NCI-H187 treated with DMSO at 0.1 percent for 48 hours (cell line): ENCODE results near the gene SOX1.
A peak's percentile ranks its signal among the peaks of the same experiment; 100 is the strongest.

Experiments used
- DNase-seq: peaks from one replicate; lab custom pipeline; 2025; lab: John Stamatoyannopoulos, UW

SOX1 gene

DNA sequence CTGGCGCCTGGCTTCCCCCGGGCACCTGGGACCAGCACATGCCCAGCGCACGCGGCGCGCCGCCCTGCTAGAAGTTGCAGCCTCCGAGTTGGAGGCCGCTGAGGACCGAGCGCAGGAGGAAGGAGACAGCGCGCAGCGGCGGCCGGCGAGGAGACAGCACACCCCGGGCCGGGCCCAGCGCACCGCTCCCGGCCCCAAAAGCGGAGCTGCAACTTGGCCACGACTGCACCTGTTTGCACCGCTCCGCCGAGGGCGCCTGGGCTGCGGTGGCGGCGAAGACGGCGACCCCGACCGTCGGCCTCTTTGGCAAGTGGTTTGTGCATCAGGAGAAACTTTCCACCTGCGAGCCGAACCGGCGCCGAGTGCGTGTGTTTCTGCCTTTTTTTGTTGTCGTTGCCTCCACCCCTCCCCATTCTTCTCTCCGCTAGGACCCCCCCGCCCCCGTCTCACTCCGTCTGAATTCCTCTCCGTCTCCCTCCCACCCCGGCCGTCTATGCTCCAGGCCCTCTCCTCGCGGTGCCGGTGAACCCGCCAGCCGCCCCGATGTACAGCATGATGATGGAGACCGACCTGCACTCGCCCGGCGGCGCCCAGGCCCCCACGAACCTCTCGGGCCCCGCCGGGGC lies at the start of gene SOX1:
Gene SOX1 (plus strand): TSS at position 34 of the 626 bp plus-strand sequence. CDS start 510 bp downstream, at position 544.
- no peak for DNase-seq

DNA sequence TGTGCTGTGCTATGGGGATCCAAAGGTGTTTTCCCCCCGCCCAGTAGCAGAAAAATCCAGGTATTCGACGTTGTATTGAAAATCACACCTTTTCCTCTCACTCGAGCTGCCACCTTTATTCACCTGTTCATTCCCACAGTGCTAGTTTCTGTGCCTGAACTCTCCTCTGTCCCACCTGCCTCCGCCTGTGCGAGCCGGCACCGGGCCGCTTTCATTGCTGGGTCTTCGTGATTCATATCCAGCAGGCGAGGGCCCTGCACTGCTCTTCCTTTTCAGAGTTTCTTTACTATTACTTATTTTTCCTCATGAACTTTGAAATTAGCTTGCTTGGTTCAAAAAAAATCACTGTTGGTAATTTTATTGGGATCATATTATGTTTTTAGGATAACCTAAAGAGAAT lies 42.4 kb upstream of the SOX1 start:
- no peak for DNase-seq

DNA sequence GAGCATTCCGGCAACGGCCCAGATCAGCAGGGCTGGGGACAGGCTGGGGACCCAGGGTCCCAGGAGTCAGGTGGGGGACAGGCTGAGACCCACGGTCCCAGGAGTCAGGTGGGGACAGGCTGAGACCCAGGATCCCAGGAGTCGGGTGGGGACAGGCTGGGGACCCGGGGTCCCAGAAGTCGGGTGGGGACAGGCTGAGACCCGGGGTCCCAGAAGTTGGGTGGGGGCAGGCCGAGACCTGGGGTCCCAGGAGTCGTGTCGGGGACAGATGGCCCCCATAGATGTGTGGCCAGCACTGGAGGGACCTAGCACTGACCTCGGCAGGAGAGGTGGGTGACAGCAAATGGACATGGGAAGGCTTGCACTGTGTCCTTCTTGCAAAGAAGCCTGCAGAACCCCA lies 39.7 kb upstream of the SOX1 start:
- no peak for DNase-seq

DNA sequence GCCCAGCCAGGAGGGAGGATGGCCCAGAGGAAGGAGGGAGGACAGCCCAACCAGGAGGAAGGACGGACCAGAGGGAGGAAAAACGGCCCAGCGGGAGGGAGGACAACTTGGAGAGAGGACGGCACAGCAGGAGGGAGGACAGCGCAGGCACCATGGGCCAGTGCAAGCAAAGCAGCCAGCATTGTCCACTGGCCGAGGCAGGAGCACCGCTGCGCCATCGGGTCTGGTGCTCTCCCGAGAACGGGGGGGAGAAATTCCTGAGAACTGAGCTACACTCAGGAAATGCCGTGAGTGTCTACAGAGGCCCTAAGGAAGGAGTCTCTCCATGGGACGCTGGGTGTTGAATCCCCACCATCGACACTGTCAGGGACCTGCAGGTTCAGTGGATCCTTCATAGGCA lies 38.5 kb upstream of the SOX1 start:
- DNase-seq = no peak

DNA sequence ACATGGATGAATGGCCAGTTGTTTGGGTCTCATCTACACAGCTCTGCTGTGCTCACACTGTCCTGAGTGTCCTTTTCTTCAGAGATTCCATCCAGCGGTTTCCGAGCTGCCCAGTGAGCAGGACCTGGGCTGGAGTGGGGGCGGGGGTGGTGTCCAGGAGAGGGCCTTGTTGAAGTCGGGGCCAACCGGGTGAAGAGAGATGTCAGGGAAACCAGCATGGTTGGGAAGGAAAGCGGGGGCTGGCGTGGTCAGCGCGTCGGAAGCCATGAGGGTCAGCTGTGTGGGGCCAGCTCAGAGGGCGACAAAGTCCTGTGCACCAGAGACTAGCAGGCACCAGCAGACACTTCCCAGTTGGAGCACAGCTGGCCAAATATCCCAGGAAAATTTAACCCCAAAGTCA lies 37.8 kb upstream of the SOX1 start:
- DNase-seq = no peak

DNA sequence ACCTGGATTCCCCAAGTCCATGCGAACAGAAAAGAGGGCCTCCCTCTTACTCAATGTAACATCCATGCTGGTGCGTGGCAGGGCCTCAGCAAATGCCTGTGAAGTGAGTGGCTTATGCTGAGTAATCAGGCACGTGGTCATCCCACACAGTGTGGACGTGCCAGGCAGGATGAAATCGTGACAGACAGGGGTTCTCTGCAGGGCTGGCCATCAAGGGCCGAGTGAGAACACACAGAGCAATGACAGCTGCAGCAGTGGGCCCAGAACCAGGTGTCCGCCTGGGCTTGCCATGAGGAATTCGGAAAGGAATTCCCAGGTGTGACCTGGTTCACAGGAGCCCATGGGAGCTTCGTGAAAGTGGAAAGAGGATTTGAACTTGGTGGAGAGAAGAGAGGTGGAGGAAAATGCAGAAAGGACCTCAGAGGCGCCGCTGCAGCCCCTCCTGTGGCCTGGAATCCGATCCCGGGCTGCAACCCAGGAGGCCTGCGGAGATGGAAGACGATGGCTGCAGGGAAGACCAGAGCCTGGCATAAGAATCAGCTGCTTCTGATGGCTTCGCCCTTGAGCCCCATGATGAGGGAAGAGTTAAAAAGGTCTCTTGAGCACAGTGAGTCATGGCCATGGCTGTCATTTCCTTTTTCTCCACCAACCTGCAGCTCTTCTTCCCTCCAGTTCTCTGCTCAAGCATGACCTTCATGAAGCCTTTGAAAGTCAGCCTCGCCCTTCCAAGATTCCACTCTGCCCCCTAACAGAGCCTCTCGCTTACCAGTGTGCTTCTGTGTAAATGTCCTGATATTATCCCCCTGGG lies 34.6 kb upstream of the SOX1 start:
- no peak for DNase-seq

DNA sequence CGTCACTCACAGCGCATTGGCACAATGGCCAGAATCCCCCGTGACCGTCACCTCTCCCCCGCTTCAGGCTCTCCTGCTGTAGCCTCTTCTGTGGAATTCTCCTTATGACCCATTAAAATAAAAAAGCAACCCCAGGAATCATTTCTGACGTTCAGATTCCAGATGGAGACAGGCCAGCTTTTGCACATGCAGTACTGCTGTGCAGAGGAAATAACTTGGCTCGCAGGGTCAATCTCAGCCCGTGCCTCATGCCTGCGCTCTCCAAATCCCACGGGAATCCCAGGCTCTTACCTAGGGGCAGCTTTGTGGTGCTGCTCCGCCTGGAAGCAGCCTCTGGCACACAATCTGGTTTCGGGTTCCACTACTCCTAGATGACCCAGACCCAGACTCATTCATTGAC lies 32.7 kb upstream of the SOX1 start:
- DNase-seq = peak; percentile 35

DNA sequence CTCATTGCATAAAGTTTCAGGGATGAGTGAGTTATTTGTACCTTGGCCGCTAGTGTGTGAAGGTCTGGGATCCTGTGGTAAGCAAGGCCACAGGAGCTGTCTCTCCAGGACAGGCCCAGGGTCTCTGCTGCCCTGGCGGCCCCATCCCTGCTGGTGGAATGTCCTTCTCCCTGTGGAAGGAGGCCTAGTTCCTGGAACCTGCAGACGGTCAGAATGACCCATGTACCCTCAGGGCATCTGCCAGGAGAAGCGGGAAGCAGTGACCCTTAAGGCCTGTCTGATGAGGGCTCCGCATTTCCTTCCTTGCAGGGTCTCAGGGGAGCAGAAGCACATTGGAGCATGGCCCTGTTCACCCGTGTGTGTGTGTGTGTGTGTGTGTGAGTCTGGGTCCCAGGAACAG lies 32.1 kb upstream of the SOX1 start:
- DNase-seq = no peak

DNA sequence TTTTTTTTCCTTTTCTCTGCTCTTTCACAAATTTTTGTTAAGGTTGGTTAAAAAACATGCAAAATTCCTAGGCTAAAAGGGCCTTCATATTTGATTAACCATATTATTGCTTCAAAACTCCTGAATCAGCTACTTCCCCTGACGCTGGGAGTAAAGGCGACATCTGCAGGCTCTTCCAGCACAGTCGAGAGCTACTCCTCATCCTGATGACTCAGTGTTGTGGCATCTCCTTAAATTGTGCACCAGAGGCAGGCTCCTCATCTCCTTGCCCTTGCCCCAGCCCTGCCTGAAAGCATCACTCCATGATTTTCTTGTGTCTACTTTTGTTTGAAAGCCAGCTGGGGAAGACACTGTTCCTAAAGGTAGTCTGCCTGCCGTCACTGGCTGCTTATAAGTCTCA lies 24.5 kb upstream of the SOX1 start:
- no peak for DNase-seq

DNA sequence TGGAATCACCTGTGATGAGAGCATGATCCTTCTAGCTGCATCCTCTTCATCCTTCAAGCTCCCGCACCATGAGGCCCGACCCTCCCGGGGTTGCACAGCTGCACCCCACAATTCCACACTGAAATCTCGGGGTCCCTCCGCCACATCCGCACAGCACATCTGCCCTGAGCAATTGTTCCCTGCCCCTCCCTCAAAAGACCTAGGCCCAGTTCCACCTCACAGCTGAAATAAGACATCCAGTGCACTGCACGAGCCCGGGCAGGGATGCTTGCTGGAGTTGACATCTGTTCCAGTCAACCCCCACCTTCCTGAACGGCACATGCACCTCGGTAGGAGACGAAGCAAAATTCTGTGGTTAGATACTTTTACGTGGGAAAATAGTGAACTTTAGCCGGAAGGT lies 14.7 kb upstream of the SOX1 start:
- no peak for DNase-seq

DNA sequence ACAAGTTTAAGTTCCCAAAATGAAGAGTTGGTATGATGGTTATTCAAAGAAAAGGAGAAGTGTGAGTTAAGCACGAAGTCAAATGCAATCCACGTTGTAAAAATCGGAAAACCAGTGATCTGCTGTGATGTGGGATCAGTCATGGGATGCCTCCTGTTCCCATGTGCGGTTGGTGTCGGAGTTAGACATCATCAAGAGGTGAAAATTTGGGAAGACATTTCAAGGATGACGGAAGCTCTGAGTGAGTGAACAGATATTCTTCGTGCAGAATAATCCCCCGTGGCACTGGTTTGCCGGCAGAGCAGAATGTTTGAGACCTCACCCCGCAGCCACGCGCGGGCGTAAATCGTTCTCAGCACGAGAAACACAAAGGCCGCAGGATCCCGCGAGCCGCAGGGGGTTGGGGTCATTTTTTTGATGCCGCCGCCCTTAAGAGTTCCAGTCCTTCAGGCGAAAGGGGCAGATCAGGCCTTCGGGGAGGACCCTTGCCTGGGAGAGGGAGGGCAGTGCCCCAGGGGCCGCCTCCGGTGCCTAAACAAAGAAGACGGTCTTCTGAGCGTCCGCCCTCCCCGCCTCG lies 13.7 kb upstream of the SOX1 start:
- DNase-seq = no peak

DNA sequence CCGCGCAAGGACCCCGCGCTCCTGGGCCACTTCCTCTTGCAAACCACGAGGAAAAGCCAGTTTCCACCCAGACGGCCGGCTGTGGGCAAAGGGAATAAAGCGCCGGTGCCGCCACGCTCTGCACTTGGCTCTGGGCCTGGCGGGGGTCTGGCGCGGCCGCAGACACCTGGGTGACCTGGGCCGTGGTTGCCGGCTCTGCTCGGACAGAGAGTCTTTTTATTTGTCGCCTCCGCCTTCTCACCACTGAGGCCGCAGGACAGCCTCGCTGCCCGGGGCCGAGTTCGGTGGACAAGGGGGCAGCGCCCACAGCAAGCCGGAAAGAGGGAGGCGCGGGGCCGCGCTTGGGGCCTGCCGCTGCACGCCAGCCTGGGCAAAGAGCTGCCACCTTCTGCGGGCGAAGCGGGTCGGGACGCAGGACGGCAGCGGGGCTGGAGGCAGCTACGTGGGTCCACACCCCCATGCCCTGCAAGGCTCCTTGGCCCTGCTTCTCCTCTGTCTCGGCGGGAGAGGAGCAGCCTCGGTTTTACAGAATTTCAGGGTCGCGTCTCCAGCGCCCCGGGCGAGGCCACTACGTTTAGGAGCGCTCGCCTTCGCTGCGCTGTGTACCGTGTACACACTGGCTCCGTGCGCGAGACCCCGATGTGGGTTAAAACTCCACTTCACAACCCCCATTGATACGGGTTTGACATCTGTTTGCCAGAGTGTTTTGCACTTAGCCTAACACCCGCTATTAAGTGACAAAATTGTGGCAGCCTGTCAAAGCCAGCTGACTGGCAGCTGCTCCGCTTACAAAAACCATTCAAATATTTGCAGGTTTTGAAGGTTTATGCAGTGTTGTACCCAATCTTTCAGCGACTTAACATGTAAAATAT lies 13.0 kb upstream of the SOX1 start:
- no peak for DNase-seq

DNA sequence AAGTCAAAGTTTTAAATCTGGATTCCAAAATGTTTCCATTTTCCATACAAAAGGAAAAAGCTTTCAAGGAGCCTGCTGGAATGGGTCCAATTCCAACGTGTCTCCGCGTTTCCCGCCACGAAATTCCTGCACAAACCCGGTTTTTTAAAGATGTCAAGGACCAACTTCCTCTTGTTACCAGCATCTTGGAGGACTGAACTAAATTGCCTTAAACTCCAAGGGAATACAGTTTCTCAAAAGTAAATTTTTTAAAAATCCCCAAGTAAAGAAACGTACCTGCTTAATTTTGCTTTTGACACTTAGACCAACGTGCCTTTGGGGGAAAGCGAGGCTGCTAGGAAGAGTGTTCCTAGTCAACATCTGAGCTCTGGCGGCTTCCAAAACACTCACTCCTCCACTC lies 12.3 kb upstream of the SOX1 start:
- no peak for DNase-seq

DNA sequence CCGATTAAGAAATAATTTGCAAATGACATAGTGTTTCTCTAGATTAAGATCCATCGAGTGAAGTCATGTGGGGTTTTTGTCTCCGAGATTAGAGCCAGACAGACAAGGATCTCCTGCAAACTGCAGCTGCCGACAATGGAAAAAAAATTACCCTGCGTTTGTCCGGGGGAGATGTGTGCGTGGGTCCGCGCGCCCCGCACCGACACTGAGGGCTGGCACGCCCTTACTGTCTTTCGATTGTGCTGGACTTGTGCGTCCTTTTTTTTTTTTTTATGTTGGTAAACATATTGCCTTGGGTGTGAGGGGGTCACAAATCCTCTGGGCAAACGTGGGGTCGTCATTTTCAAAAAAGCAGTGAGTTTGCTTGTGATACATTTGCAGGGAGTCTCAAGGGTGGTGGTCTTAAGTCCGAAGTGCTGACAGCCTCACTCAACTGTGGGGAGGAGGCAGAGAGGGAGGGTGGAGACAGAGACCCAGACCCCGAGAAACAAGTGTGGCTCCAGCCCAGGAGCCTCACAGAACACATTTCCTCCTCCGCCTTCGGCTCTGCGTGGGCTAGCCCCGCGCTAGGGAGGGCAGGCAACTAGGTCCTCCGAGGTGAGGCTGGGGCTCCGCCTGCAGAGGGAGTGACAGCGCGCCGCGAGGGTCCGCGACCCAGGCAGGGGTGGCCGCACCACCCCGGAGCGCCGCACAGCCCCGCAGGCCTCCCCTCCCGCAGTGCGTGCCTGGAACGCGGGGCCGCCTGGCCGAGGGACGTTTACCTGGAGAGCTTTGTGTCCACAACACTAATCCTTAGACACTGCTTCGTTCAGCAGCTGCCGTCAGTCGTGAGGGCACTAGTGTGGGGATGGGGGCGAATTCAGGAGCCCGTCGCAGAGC lies 11.7 kb upstream of the SOX1 start:
- no peak for DNase-seq

DNA sequence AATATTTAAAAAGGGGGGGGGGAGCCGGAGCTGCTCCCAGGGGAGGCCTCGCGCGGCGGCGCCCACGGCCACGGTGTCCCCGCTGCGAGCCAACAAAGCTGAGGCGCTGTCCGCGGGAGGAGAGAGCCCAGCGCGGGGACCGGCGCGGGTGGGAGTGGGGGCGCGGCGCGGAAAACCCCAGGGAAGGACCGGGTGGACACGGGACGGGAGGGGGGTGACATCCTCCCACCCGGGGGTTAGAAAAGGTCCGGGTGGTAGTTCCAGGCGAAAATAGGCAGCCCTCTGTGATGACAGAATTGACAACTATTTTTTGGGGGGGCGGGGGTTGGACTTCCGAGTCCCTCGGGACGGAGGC lies 11.1 kb upstream of the SOX1 start:
- DNase-seq = no peak

DNA sequence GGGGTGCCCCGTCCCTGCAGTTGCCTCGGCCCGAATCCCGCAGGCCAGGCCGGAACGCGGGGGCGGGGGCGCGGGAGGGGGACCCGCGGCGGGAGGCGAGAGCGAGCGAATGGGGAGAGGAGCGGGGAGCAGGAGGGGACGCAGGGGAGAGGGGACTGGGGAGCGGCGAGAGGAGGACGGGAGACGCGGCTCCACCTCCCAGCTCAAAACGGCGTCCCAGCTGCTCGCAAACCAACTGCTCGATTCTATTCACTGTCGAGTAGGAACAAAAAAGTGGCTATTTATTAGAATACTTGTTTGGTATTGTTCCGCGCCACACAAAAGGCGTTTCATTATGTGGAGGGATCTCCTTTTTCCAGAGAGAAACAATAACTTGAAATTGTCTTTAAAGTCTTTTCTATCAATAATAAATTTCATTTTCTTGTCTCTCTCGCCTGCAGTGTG lies 10.6 kb upstream of the SOX1 start:
- no peak for DNase-seq

DNA sequence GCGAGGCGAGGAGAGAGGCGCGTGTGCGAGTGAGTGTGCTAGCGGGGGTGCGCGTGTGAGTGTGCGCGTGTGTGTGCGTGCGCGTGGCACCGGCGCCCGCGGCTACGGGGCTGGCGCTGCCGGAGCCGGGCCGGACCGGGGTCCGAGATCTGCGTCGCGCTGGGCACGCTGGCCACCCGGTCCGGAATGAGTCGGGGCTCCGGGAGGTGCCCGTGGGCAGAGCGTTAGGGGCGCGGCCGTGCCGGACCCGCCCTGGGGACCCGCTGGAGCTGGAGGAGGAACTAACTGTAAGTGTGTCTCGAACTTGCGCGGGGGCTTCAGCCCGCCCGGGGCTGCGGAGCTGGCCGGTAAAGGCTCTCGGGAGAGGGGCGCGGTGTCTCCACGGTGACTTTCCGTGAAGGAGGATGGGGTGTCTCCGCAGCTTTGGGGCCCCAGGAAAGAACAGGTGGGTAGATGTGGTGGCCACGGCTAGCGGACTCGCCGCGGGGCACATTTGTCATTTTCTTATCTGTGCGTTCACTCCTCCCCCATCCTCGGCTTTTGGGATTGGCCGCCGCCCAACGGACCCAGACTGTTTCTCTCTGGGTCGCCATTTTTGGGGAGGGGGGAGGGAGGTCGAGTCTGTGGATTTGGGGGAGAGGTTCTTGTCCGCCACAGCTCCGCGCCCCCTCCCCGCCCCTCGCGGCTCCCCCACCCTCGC lies 10.1 kb upstream of the SOX1 start:
- DNase-seq = no peak

DNA sequence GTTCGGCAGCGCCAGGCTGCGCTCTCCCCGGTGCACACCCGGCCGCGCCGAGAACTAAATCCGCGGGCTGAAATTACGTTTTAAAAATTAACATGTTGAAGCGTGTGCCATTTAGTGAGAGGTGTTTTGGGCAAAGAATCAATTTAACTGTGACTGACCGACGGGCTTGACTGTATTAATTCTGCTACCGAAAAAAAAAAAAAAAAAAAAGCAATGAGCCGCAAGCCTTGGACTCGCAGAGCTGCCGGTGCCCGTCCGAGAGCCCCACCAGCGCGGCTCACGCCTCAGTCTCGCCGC lies 9.6 kb upstream of the SOX1 start:
- no peak for DNase-seq

DNA sequence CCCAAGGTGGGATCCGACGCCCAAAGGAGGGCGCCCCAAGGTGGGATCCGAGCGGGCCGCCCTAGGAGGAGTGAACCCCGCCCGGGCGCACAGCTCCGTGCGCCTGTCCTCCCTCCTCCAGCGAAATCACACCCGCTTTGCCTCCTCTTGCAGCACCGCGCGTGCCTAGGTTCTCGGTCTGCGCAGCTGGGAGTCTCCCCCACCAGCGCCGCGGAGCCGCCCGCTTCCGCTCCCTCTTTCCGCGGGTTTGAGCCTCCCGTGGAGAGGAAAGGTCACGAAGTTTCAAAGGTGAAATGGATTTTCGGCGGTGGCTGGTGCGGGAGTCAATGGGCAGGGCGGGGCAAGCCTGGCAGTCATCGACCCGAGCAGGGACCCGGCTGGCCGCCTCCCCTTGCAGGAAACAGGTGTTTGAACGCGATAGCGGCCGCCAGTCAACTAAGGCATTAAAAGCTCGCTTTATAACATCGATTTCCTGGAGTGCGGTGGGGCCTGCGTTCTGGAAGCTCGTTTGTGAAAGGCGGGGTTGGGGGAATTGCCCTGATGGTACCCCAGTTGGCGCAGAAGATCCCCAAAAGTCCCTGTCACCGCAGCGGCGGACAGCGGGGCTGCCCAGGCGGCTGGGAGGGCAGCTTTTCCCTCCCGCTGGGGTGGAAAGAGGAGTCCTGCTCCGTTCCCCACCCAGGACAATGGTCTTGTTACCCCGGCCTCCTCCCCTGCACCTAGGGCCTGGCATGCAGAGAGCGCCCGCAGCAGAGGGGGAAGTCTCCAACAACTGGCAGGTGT lies 9.0 kb upstream of the SOX1 start:
- no peak for DNase-seq

DNA sequence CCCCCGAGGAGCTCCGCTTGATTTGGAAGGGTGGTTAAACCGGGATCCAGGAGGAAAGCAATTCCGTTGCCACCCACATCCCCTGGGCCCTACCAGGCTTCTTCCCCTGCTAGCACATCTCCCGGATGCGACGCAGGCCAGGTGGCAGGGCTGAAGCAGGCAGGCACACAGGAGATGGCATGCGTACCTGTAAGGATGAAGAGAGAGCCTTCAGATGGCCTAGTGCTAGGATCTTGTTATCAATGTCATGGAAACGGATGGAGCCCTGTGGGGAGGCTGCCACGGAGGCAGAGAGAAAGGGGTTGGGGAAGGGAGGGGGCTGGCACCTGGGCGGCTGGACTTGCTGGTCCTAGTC lies 8.5 kb upstream of the SOX1 start:
- no peak for DNase-seq
